ENCODE data around the gene TSPAN18. TPM values are rescaled to one million over a fixed set of nuclear protein-coding genes. Genes with fewer than 3 reads are reported as not detected.

The TSPAN18 gene
- total RNA-seq, 2 experiments from 2014 or later = 7.3 to 8.4 TPM

DNA sequence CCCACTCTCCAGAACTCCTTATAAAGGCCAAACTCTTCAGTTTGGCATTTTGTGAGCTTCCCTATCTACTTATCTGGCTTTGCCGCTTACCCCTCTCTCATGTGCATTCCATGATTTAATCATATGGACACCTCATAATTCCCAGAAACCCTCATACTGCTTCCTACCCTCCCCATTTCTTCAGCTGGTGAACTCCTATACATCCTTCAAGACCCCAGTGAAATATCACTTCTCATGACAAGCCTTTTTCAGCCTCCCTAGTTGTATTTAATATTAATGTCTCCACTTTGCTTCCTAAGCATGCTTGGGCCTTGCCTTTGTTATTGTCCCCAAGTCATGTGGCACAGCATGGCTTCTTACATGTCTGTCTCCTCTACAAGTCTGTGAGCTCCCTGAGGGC is 13.7 kb upstream of the TSPAN18 start:
- DNase-seq = no peak
- Mint-ChIP-seq H3K27me3 (ENCODE audit: low read depth) (no peaks in the 10 kb centered on the region), H3K27ac (no peak overlapping the region), H3K9me3 (peaks cover 5% of the 10 kb centered on the region), H3K36me3 (ENCODE audit: low read depth) (no peaks in the 10 kb centered on the region), H3K4me1 (ENCODE audit: low read depth) (peaks cover 26% of the 10 kb centered on the region), H3K4me3 (no peak overlapping the region)
- intact Hi-C loops (cut with micrococcal nuclease) = no loop called here
- CTCF ChIA-PET = interaction anchor here (1.2 to 1.4 kb wide), 2 partner anchors 62 to 391 kb away, joined by 3 to 6 read pairs; no protein-coding TSS in a partner anchor

DNA sequence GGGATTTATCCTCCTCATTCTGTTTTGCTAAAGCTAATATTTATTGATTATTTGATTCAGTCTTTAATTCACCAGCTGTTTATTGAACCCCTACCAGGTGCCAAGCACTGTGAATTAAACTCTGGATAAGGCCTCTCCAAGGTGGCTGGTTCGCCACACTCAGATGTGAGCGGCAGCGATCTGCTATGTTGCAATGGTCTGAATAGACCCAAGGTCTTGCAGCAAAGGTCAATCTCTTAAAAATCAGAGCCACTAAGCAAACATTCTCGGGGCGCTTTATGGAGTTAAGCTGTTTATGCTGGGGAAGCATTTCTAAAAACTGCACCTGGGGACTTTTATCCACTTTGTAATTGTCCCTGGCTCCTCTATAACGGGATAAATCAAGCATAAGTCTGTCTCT is 10.5 kb upstream of the TSPAN18 start:
- no peak for DNase-seq
- Mint-ChIP-seq H3K27me3 (ENCODE audit: low read depth) (no peaks in the 10 kb centered on the region), H3K9me3 (peaks cover 1% of the 10 kb centered on the region), H3K36me3 (ENCODE audit: low read depth) (no peaks in the 10 kb centered on the region), H3K27ac (no peak overlapping the region), H3K4me1 (ENCODE audit: low read depth) (peaks cover 7% of the 10 kb centered on the region), H3K4me3 (no peak overlapping the region)
- CTCF ChIA-PET = no interaction called here
- intact Hi-C loops (cut with micrococcal nuclease) = no loop called here

DNA sequence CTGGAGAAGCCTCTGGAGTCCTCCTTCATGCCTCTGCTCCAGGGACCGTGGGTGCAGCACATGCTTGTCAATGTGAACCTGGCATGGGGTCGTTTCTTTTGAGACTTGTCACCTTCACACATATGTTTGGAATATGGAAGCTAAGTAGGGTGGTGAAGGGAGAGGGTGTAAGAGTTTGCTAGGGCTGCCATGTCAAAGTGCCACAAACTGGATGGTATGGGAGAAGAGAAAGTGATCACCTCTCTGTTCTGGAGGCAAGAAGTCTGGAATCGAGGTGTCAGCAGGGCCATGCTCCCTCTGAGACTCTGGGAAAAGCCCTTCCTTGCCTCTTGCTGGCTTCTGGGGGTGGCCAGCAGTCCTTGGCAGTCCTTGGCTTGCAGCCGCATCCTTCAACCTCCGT is 8.7 kb upstream of the TSPAN18 start:
- Mint-ChIP-seq H3K36me3 (ENCODE audit: low read depth) (no peaks in the 10 kb centered on the region), H3K27ac (no peak overlapping the region), H3K27me3 (ENCODE audit: low read depth) (no peaks in the 10 kb centered on the region), H3K4me3 (no peak overlapping the region), H3K9me3 (peaks cover 1% of the 10 kb centered on the region), H3K4me1 (ENCODE audit: low read depth) (no peaks in the 10 kb centered on the region)
- CTCF ChIA-PET = no interaction called here
- intact Hi-C loops (cut with micrococcal nuclease) = no loop called here
- no peak for DNase-seq

DNA sequence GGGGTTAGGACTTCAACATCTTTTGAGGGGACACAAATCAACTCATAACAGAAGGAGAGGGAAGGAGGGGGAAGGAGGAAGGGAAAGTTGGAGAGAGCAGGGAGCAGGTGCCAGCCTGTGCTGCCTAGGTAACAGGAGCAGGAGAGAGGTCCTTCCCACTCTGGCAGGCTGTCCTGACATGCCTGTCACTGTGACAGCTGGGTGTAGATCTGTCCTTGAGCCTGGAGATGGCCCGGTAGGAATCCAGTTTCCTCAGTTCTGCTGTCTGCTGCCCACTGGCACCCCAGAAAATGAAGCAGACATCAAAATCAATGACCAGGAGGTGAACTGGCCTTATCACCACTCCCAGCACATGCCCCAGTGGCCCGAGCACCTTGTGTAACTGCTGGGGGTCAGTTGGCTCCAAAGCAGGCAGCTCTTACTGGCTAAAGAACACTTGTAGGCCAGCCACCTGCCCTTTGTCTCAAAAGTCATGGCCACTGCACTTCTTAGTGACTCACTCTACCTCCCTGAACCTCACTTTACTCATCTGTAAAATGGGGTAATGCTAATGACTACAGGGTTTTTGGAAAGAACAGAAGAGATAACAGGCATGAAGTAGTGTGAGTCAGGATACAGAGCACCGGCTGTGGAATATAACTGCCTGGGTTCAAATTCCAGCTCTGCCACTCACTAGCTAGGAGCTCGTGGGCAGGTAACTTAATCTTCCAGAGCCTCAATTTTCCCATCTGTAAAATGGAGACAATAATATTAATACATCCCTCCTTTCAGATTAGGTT is 8.0 kb upstream of the TSPAN18 start:
- no peak overlapping the region for H3K27ac Mint-ChIP-seq
- intact Hi-C loops (cut with micrococcal nuclease) = no loop called here
- H3K36me3 Mint-ChIP-seq (ENCODE audit: low read depth) = no peaks in the 10 kb centered on the region
- no peak overlapping the region for H3K4me3 Mint-ChIP-seq
- DNase-seq = no peak
- peaks cover 1% of the 10 kb centered on the region for H3K9me3 Mint-ChIP-seq
- no peaks in the 10 kb centered on the region for H3K27me3 Mint-ChIP-seq (ENCODE audit: low read depth)
- H3K4me1 Mint-ChIP-seq (ENCODE audit: low read depth) = no peaks in the 10 kb centered on the region
- CTCF ChIA-PET = no interaction called here

DNA sequence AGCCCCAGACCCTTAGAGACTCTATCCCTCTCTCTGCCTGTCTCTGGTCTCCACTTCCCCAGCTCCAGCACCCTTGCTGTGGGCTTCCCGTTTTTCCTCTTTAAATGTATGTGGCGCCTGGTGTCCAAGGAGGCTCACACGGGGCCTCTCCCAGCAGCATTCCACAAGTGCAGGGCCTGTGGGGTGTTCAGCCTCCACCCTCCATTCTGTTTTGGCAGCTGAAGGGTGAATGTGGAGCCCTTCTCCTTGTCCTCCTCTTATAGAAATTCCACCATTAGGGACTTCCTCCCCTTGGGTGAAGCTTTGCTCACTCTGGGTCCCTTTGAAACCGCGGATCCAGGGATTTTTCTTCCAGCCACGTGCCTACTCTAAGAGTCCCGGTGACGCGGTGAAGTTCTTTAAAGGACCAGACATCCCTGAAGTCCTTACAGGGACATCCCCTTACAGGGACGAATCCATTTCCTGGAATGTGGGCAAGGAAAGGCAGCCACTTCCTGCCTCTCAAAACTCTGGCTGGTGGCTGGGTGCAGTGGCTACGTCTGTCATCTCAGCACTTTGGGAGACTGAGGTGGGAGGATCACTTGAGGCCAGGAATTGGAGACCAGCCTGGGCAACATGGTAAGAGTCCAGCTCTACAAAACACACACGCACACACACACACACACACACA is 1.6 kb upstream of the TSPAN18 start:
- intact Hi-C loops (cut with micrococcal nuclease) = loop anchor here (5.0 kb wide), 1 partner anchor 377 kb away; no protein-coding TSS in a partner anchor
- CTCF ChIA-PET = interaction anchor here (0.7 to 2.7 kb wide), 5 partner anchors 40 to 186 kb away, joined by 3 to 13 read pairs (median 3); no protein-coding TSS in a partner anchor
- DNase-seq = no peak
- H3K4me1 Mint-ChIP-seq (ENCODE audit: low read depth) = peaks cover 35% of the 10 kb centered on the region
- no peaks in the 10 kb centered on the region for H3K36me3 Mint-ChIP-seq (ENCODE audit: low read depth)
- H3K9me3 Mint-ChIP-seq = no peaks in the 10 kb centered on the region
- no peaks in the 10 kb centered on the region for H3K27me3 Mint-ChIP-seq (ENCODE audit: low read depth)
- H3K4me3 Mint-ChIP-seq = no peak overlapping the region
- H3K27ac Mint-ChIP-seq = no peak overlapping the region

DNA sequence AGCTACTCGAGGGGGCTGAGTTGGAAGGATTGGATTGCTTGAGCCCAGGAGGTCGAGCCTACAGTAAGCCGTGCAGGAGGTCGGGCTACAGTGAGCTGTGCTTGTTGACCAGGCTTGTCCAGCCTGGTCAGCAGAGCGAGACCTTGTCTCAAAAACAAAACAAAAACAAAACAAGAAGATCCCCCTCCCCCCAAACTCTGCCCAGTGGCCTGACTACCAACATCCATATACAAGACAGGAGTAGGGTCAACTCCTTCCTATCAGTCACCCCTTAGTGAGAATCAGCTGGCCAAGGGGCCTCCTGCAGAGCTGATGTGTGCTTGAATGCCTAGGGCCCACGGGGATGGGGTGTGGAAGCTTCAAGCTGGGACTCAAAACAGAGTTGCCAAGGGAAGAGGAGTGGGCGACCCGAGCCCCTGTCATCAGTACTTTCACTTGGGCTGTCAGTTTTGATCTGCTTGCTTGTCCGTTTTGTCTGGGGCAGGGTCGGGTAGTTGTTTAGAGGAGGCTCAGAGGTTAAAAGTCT is 942 bp upstream of the TSPAN18 start:
- H3K36me3 Mint-ChIP-seq (ENCODE audit: low read depth) = no peaks in the 10 kb centered on the region
- no peaks in the 10 kb centered on the region for H3K9me3 Mint-ChIP-seq
- intact Hi-C loops (cut with micrococcal nuclease) = loop anchor here (2.0 to 5.0 kb wide), 5 partner anchors 45 to 376 kb away; no protein-coding TSS in a partner anchor
- DNase-seq = no peak
- peaks cover 40% of the 10 kb centered on the region for H3K4me1 Mint-ChIP-seq (ENCODE audit: low read depth)
- peak overlapping the region; percentile 85 for H3K4me3 Mint-ChIP-seq
- no peaks in the 10 kb centered on the region for H3K27me3 Mint-ChIP-seq (ENCODE audit: low read depth)
- CTCF ChIA-PET = interaction anchor here (0.7 to 2.7 kb wide), 6 partner anchors 23 to 187 kb away, joined by 3 to 13 read pairs (median 3); no protein-coding TSS in a partner anchor
- H3K27ac Mint-ChIP-seq = no peak overlapping the region

DNA sequence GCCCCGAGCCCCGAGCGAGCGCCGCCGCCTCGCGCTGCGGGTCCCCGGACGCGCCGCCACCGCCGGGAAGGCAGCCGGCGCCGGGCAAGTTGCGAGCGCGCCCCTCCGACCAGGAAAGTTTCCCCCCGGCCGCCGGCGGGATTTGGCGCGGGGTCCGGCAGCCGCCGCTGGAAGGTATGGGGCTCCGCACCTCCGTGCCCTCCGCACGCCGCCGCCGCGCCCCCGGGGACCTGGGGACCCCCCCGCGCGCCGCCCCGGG is 281 bp downstream of the TSPAN18 start:
- H3K9me3 Mint-ChIP-seq = no peaks in the 10 kb centered on the region
- no peaks in the 10 kb centered on the region for H3K36me3 Mint-ChIP-seq (ENCODE audit: low read depth)
- H3K27ac Mint-ChIP-seq = no peak overlapping the region
- no peak for DNase-seq
- H3K27me3 Mint-ChIP-seq (ENCODE audit: low read depth) = no peaks in the 10 kb centered on the region
- no peak overlapping the region for H3K4me3 Mint-ChIP-seq
- CTCF ChIA-PET = no interaction called here
- H3K4me1 Mint-ChIP-seq (ENCODE audit: low read depth) = peaks cover 48% of the 10 kb centered on the region
- intact Hi-C loops (cut with micrococcal nuclease) = loop anchor here (2.0 to 5.0 kb wide), 5 partner anchors 46 to 375 kb away; no protein-coding TSS in a partner anchor

DNA sequence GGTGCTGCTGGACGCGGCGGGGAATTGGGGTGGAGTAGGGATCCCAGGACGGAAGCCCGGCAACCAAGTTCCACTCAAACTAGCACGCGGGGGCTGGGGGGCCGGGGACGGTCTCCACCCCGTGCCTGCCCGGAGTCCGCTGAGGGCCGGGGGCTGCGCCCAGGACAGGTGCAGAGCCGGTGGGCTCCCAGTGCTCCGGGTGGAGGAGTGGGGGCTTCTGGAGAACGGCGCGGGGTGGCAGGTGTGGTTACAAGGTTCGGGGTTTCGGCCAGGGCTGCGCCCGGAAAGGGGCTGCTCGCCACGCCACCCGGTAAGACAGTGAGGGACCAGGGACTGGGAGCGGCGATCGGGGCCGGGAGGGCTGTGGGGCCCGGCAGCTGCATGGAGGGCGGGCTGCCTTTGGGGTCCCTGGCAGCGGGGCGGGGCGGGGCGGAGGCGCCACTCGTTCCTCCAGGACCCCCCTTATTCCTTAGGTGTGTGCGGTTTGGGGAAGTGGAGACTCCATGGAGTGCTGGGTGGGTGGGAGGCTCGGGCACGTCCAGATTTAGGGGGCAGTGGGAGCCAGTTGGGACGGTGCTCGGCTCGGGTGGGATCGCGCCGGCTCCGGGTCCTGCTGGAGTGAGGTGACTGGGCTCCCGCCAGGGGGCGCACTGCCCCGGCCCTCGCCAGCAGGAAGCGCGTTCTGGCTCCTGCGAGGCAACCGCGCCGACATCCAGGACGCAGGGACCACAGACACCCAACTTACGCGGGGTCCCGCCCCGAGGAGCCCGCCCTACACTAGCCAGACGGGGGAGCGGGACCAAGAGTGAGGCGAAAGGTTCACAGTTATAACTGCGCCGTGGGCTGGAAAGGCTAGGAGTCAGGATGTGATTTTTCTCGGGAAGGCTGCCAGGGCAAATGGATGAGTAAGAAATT is 868 bp downstream of the TSPAN18 start:
- H3K4me3 Mint-ChIP-seq = peak overlapping the region; percentile 82
- H3K9me3 Mint-ChIP-seq = no peaks in the 10 kb centered on the region
- peaks cover 51% of the 10 kb centered on the region for H3K4me1 Mint-ChIP-seq (ENCODE audit: low read depth)
- DNase-seq = peak; percentile 82
- H3K36me3 Mint-ChIP-seq (ENCODE audit: low read depth) = no peaks in the 10 kb centered on the region
- intact Hi-C loops (cut with micrococcal nuclease) = loop anchor here (1.0 to 5.0 kb wide), 11 partner anchors 19 to 375 kb away; no protein-coding TSS in a partner anchor
- CTCF ChIA-PET = no interaction called here
- H3K27ac Mint-ChIP-seq = peak overlapping the region; percentile 72
- no peaks in the 10 kb centered on the region for H3K27me3 Mint-ChIP-seq (ENCODE audit: low read depth)

DNA sequence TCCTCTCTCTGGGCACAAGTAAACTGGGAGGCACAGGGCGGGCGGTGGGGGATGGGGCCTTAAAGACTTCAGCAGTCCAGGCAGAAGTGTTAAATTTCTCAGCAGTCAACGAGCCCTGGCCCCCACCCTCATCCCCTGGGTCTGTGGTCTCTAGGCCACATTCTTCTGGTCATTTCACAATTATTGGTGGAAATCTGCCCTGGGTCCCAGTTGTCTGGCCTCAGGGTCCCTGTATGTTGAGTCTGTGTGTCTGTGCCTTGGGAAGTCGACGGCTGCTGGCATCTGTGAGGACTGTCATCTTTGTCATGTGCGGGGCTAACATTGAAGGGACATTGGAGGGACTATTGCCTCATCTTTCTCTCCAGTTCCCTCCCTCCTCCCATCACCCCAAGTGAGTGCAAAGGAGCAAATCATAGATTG is 1.7 kb downstream of the TSPAN18 start:
- no peaks in the 10 kb centered on the region for H3K27me3 Mint-ChIP-seq (ENCODE audit: low read depth)
- H3K27ac Mint-ChIP-seq = peak overlapping the region; percentile 47
- intact Hi-C loops (cut with micrococcal nuclease) = loop anchor here (1.0 to 5.0 kb wide), 7 partner anchors 18 to 374 kb away; no protein-coding TSS in a partner anchor
- CTCF ChIA-PET = interaction anchor here (2.1 kb wide), 1 partner anchor 47 kb away, joined by 23 read pairs; no protein-coding TSS in a partner anchor
- peak; percentile 28 for DNase-seq
- H3K4me1 Mint-ChIP-seq (ENCODE audit: low read depth) = peaks cover 51% of the 10 kb centered on the region
- H3K36me3 Mint-ChIP-seq (ENCODE audit: low read depth) = no peaks in the 10 kb centered on the region
- H3K9me3 Mint-ChIP-seq = no peaks in the 10 kb centered on the region
- H3K4me3 Mint-ChIP-seq = peak overlapping the region; percentile 82

DNA sequence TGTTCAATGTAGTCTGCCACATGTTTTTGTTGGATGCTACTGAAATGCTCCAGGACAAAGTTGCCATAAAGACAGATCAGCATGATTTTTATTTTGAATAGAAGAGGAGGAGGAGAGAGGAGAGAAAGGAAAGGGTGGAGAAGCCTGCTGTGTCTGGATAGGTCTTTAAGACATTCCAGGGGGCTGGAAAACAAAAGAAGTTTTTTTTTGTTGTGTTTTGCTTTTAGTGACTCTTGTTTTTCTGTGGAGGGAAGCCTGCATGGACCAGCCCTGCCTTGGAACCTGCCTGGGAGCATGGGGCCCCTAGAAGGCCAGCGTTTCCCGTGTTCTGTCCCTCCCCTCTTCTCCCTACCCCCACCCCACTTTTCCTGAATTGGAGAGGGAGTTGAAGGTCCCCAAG is 2.3 kb downstream of the TSPAN18 start:
- peak overlapping the region; percentile 22 for H3K27ac Mint-ChIP-seq
- H3K4me1 Mint-ChIP-seq (ENCODE audit: low read depth) = peaks cover 55% of the 10 kb centered on the region
- DNase-seq = no peak
- intact Hi-C loops (cut with micrococcal nuclease) = loop anchor here (2.0 to 5.0 kb wide), 3 partner anchors 18 to 373 kb away; no protein-coding TSS in a partner anchor
- H3K9me3 Mint-ChIP-seq = no peaks in the 10 kb centered on the region
- CTCF ChIA-PET = interaction anchor here (1.1 to 2.1 kb wide), 3 partner anchors 7 to 133 kb away, joined by 3 to 23 read pairs (median 4); no protein-coding TSS in a partner anchor
- H3K36me3 Mint-ChIP-seq (ENCODE audit: low read depth) = no peaks in the 10 kb centered on the region
- no peaks in the 10 kb centered on the region for H3K27me3 Mint-ChIP-seq (ENCODE audit: low read depth)
- H3K4me3 Mint-ChIP-seq = peak overlapping the region; percentile 82

DNA sequence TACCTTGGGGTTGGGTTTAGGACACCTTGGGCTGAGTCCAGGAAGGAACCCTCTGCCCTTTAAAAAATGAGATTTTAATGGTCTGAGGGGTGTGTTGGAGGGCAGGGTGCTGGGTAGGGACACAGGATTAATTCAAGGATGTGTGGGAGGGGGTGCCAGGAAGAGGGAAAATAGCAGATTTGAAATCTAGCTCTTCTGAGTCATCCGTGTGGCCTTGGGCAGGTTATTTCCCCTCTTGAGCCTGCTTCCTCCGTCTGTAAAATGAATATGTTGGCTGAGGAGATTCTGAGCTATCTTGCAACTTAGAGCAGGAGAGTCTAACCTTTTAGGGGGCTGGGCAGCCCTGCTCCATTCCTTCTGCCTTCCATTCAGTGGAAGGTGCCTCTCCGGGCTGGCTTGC is 3.0 kb downstream of the TSPAN18 start:
- intact Hi-C loops (cut with micrococcal nuclease) = loop anchor here (2.0 to 5.0 kb wide), 3 partner anchors 17 to 373 kb away; no protein-coding TSS in a partner anchor
- no peaks in the 10 kb centered on the region for H3K27me3 Mint-ChIP-seq (ENCODE audit: low read depth)
- H3K9me3 Mint-ChIP-seq = no peaks in the 10 kb centered on the region
- peak; percentile 52 for DNase-seq
- no peak overlapping the region for H3K27ac Mint-ChIP-seq
- H3K36me3 Mint-ChIP-seq (ENCODE audit: low read depth) = no peaks in the 10 kb centered on the region
- peaks cover 57% of the 10 kb centered on the region for H3K4me1 Mint-ChIP-seq (ENCODE audit: low read depth)
- CTCF ChIA-PET = interaction anchor here (0.9 to 2.1 kb wide), 7 partner anchors 8 to 199 kb away, joined by 3 to 23 read pairs (median 3); no protein-coding TSS in a partner anchor
- H3K4me3 Mint-ChIP-seq = no peak overlapping the region

All from activated naive CD4-positive, alpha-beta T cell treated with anti-CD3 and anti-CD28 coated beads for 36 hours (primary cell).